SW 1271 (cell line): ENCODE results near the gene BAG3.
A peak's percentile ranks its signal among the peaks of the same experiment; 100 is the strongest.
"Not testable (repeated sequence)": the region's sequence is repeated elsewhere in the genome, so short reads cannot be mapped to it uniquely, and the experiment has no call there.

Experiments used
- DNase-seq, 2 experiments: peaks; one replicate each; lab custom pipeline; 2025; lab: John Stamatoyannopoulos, UW

BAG3 gene

GRCh38 chr10:119650692-119651513, at the start of gene BAG3:
TSS of gene BAG3 (plus strand) at chr10:119651380. CDS start at chr10:119651676, 296 bp downstream.
- DNase-seq, result peak; percentile 34 to 84

- peak in 1 of 2 experiments; percentile 9 for DNase-seq
Observed at GRCh38 chr10:119602241-119603095, 48.7 kb upstream of the BAG3 start.

GRCh38 chr10:119604468-119604867, 46.7 kb upstream of the BAG3 start:
- DNase-seq, result no peak

GRCh38 chr10:119608316-119609155, 42.6 kb upstream of the BAG3 start:
- DNase-seq, result peak in 1 of 2 experiments; percentile 37

GRCh38 chr10:119609516-119609915, 41.7 kb upstream of the BAG3 start:
- no peak for DNase-seq

DNA sequence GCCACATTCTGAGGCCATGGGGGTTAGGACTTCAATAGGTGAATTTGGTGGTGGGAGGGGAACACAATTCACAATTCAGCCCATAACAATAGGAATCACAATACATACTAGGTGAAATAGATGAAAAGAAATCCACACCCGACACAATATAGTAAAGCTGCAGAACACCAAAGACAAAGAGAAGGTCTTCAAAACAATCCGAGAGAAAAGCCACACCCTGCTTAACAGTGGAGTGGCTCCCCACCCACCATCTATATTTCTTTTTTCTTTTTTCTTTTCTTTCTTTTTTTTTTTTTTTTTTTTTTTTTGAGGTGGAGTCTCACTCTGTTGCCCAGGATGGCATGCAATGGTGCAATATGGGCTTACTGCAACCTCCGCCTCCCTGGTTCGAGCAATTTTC, 39.7 kb upstream of the BAG3 start:
- DNase-seq, result no peak

DNA sequence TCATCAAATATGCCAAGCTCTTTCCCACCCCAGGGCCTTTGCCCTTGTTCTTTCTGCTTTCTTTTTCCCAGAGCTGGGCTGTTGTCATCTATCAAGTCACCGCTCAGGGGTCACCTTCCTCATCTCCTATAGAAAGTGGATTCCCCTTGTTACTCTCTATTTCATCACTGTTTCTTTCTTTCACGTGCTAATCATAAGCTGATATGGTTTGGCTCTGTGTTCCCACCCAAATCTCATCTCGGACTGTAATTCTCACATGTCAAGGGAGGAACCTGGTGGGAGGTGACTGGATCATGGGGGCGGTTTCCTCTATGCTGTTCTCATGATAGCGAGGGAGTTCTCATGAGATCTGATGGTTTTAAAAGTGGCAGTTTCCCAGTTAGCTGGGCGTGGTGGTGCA, 37.4 kb upstream of the BAG3 start:
- no peak for DNase-seq

DNA sequence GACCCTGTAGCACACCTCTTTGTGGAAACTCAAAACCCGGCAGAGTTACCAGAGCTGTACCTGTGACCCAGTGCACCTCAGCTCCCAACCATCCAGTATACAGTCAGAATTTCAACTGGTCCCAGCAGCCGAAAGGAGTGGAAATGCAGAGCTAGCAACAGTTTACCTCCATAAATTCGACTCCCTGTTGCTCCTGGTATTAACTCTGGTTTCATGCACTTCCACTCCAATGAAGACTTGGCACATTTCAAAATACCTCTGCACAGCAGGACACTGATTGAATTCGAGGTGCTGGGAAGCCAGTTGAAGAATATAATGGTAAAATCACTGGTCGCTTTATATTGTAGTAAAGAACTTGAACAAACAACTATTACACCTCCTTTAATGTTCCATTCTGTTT, 36.5 kb upstream of the BAG3 start:
- DNase-seq, result no peak

DNA sequence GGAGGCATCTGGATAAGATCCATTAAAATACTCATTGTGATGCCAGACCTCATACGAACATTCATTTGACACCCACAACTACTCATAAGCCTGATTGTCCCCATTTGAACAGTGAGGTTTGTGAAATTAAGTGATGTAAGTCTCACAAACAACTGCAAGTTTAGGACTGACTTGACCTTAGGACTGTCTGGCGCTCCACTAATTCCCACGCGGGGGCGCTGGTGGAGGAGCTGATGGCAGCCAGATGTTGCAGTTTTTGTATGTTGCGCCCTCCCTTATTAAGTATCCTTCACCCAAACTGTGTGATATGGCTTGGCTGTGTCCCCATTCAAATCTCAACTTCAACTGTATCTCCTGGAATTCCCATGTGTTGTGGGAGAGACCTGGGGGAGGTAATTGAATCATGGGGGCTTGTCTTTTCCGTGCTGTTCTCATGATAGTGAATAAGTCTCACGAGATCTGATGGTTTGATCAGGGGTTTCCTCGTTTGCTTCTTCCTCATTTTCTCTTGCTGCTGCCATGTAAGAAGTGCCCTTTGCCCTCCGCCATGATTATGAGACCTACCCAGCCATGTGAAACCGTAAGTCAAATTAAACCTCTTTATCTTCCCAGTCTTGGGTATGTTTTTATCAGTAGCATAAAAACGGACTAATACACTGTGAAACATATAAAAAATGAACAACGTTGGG, 34.2 kb upstream of the BAG3 start:
- DNase-seq, result no peak

DNA sequence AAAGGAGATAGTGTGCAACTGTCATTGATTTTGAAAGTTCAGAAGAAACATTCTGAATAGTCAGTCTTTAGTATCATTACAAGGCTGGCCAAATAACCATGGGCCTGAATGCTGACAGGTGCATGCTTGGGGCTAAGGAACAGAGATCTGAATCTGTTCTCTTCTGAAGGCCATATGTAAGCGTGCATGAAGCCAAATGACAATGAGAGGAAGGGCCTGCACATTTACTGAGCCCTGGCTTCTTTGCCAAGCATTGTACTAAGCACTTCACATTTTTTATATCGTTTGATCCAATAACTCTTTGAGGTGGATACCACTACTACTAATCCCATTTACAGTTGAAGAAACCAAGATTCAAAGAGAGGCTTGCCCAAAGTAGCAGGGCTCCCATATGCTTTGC, 32.0 kb upstream of the BAG3 start:
- DNase-seq, result no peak

GRCh38 chr10:119619811-119620210, 31.4 kb upstream of the BAG3 start:
- DNase-seq, result not testable (repeated sequence)

DNA sequence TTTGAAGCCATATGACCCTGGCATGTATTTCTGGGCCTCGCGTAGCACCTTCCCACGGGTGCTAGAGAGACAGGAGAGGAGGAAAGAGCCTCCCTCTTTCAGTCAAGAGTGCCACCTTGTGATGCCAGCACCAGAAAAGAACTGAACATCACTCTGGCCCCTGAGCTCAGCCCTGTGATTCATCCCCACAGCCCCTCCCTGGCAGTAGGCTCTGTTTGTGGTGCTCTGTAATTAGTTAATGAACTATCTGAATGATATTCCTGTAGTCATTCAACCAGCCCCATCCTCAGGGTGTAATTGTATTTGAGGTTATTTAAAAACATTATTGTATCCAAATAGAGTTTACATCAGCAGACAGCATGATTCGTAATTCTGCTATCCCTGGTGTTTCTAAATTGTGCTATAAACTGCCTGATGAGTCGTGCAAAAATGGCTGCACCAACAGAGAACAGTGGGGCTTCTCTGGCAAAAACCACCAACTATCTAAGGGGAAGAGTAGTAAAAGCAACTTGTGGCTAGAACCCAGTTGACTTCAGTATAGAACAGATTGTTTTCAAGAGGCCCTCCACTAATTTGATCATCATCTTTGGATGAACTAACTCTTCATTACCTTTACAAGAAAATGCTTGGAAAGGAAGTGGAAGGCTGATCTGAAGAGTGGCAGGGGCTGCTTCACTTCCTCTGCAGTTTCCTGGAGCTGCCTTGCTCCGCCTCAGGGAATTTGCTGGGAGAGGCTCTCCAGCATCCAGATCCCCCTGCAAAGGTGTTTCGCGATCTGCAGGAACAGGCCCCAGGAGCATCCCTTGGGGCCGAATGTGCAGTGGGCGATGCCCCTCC, 30.7 kb upstream of the BAG3 start:
- DNase-seq, result no peak

DNA sequence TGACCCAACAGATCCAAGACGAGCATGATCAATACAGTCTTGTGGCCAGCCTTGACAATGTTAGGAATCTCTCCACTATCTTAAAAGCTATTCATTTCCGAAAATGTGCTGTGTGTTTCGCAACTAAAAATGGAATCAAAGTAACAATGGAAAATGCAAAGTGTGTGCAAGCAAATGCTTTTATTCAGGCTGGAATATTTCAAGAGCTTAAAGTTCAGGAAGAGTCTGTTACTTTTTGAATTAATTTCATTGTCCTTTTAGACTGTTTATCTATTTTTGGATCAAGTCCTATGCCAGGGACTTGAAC, 30.1 kb upstream of the BAG3 start:
- no peak for DNase-seq

DNA sequence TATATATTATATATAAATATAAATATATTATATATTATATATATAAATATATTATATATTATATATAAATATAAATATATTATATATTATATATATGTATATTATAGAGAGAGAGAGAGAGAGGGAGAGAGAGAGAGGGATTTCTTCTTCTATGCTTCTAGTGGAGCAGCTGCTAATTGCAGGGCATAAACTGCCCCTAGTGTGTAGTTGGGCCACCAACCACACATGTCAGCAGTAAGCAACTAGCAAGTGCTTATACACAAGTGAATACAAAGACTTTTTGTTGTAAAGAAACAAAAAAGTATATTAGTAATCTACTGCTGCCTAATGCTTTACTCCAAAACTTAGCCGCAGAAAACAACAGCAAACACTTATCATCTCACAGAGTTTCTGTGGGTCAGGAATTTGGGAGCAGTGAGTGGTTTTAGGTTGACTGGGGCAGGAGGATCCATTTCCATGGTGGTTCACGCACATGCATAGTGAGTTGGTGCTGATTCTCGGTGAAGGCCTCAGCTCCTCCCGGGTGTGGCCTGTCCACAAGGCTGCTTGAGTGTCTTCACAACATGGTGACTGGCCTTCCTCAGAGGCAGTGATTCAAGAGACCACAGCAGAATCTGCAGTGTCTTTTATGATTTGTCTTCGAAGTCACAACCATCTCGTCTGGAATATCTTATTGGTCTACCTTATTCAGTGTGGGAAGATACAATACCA, 25.5 kb upstream of the BAG3 start:
- DNase-seq, result no peak

DNA sequence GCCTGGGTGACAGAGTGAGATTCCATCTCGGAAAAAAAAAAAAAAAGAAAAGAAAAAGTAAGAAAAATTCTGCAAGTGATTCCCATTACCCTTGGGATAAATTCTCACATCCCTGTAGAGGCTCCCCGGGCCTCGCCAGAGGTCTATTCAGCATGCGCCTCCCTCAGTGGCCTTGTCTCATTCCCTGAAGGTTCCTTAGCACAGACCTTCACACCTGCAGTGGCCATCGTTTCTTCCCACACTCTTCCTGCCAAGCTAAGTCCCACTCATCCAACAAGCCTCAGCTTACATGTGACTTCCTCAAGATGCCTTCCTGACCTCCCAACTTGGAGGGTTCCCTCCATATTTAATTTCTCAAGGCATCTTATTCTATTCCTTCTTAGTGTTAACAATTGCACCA, 20.9 kb upstream of the BAG3 start:
- DNase-seq, result no peak

DNA sequence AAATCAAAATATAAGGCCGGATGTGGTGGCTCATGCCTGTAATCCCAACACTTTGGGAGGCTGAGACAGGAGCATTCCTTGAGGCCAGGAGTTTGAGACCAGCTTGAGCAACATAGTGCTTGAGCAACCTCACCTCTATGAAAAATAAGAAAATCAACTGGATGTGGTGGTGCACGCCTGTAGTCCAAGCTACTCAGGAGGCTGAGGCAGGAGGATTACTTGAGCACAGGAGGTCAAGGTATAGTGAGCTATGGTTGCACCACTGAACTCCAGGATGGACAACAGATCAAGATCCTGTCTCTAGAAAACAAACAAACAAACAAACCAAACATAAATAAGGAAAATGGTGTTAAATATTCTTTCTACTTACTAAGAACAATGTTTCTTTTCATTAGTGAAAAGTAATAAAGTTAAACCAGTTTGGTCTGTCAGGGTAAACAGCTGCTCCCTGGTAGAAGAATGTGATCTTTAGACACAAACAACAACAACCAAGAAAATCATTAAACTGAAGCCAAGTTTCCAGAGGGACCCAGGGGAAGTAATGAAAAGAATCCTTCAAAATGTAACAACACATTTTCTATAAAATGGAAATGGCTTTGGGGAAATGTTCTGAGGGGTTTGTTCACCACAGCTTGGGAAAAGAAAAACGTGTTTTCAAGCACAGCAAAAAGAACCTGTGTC, 17.5 kb upstream of the BAG3 start:
- no peak for DNase-seq

GRCh38 chr10:119634219-119634544, 17.0 kb upstream of the BAG3 start:
- DNase-seq, result no peak

DNA sequence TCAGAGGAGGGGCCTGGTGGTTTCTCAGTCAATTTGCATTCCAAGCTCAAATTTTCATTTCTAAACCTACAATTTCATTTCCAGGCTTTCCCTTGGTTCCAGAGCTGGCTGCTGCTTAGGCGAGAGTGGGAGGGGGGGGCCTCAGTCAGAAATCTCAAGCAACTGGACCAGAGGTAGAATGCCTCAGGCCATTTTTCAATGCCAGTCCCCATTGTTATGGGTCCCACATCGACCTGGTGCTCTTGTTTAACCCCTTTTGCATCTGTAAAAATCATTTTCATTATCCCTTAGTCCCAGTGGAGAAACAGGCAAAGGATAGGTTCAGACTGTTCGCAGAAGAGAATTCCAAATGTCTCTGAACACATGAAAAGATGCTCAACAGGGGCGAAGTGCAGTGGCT, 13.5 kb upstream of the BAG3 start:
- DNase-seq, result no peak

DNA sequence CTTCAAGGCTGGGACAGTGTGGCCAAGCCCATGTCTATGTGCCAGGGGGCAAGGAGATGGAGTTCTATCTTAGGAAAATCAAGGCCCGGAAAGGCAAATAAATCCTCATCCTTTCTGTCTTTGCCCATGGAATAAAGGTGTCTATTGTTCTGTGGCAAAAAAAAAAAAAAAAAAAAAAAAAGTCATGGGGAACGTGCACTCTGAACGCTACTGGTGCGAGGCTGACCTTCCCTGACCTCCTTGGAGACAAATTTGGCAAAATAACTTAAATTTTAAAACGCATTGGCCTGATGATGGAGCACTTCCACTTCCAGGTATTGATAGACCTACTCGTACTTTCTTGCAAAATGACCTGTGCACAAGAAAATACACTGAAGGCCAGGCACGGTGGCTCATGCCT, 12.2 kb upstream of the BAG3 start:
- no peak for DNase-seq

GRCh38 chr10:119640384-119640783, 10.8 kb upstream of the BAG3 start:
- no peak for DNase-seq
